SK-N-SH treated with all-trans-retinoic acid at 6 μM for 48 hours (cell line): ENCODE results near the gene PLA2G4F.

Experiments
- CSDC2 ChIP-seq: fragments of 250-450 bp; sonication (Bioruptor Pico); IDR thresholded peaks from 2 replicates; pipeline ENCODE4 v1.5.0; 2020; ENCODE audit warnings: mild to moderate bottlenecking, moderate library complexity
- CSRNP3 ChIP-seq: fragments of 250-450 bp; sonication (Bioruptor Pico); IDR thresholded peaks from 2 replicates; pipeline ENCODE4 v1.5.1; 2021; ENCODE audit warnings: mild to moderate bottlenecking, moderate library complexity
- ESRRG ChIP-seq: fragments of 250-450 bp; sonication (Bioruptor Pico); IDR thresholded peaks from 2 replicates; pipeline ENCODE4 v1.6.1; 2021; ENCODE audit warnings: mild to moderate bottlenecking
- PPARA ChIP-seq: fragments of 250-450 bp; sonication (Bioruptor Pico); IDR thresholded peaks from 2 replicates; pipeline ENCODE4 v1.5.0; 2020; ENCODE audit warnings: mild to moderate bottlenecking, borderline replicate concordance
- TCF4 ChIP-seq: fragments of 250-450 bp; sonication (Bioruptor Pico); IDR thresholded peaks from 2 replicates; pipeline ENCODE4 v1.8.0; 2021; ENCODE audit warnings: mild to moderate bottlenecking, moderate library complexity, borderline replicate concordance
- TOX ChIP-seq: fragments of 250-450 bp; sonication (Bioruptor Pico); IDR thresholded peaks from 2 replicates; pipeline ENCODE4 v1.8.0; 2021; ENCODE audit warnings: mild to moderate bottlenecking, moderate library complexity, borderline replicate concordance
- TSHZ2 ChIP-seq: fragments of 250-450 bp; sonication (Bioruptor Pico); IDR thresholded peaks from 2 replicates; pipeline ENCODE4 v1.5.0; 2020; ENCODE audit warnings: mild to moderate bottlenecking, moderate library complexity
- ZFP3 ChIP-seq: fragments of 250-450 bp; sonication (Bioruptor Pico); IDR thresholded peaks from 2 replicates; pipeline ENCODE4 v1.5.0; 2020; ENCODE audit warnings: mild to moderate bottlenecking, moderate library complexity
- ZFP30 ChIP-seq: fragments of 450-650 bp; formaldehyde crosslinking; IDR thresholded peaks from 2 replicates; pipeline ENCODE4 v1.5.0; 2022; ENCODE audit warnings: mild to moderate bottlenecking, moderate library complexity
- ZNF70 ChIP-seq: fragments of 450-650 bp; formaldehyde crosslinking; IDR thresholded peaks from 2 replicates; pipeline ENCODE4 v1.5.0; 2020; ENCODE audit warnings: mild to moderate bottlenecking, moderate library complexity
- TF ChIP-seq, protein P1 (sequence below): fragments of 250-450 bp; sonication (Bioruptor Pico); IDR thresholded peaks from 2 replicates; pipeline ENCODE4 v1.5.1; 2020; ENCODE audit warnings: low read depth, mild to moderate bottlenecking, moderate library complexity
- TF ChIP-seq, protein P2 (sequence below): fragments of 250-450 bp; sonication (Bioruptor Pico); IDR thresholded peaks from 2 replicates; pipeline ENCODE4 v1.8.0; 2020; ENCODE audit warnings: mild to moderate bottlenecking, moderate library complexity, borderline replicate concordance

GRCh38 chr15:42184296-42184695 lies 27.9 kb upstream of the PLA2G4F start:
- TF ChIP-seq ZNF70 (no peak), ZFP30 (no peak), ESRRG (CRISPR knock-in tag) (no peak), CSRNP3 (CRISPR knock-in tag) (no peak), CSDC2 (no peak), ZFP3 (CRISPR knock-in tag) (no peak), TCF4 (CRISPR knock-in tag) (no peak), PPARA (CRISPR knock-in tag) (no peak), TSHZ2 (CRISPR knock-in tag) (no peak), TOX (CRISPR knock-in tag) (no peak)
- TF ChIP-seq, protein P1, sequence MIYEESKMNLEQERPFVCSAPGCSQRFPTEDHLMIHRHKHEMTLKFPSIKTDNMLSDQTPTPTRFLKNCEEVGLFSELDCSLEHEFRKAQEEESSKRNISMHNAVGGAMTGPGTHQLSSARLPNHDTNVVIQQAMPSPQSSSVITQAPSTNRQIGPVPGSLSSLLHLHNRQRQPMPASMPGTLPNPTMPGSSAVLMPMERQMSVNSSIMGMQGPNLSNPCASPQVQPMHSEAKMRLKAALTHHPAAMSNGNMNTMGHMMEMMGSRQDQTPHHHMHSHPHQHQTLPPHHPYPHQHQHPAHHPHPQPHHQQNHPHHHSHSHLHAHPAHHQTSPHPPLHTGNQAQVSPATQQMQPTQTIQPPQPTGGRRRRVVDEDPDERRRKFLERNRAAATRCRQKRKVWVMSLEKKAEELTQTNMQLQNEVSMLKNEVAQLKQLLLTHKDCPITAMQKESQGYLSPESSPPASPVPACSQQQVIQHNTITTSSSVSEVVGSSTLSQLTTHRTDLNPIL, result no peak
- TF ChIP-seq, protein P2, sequence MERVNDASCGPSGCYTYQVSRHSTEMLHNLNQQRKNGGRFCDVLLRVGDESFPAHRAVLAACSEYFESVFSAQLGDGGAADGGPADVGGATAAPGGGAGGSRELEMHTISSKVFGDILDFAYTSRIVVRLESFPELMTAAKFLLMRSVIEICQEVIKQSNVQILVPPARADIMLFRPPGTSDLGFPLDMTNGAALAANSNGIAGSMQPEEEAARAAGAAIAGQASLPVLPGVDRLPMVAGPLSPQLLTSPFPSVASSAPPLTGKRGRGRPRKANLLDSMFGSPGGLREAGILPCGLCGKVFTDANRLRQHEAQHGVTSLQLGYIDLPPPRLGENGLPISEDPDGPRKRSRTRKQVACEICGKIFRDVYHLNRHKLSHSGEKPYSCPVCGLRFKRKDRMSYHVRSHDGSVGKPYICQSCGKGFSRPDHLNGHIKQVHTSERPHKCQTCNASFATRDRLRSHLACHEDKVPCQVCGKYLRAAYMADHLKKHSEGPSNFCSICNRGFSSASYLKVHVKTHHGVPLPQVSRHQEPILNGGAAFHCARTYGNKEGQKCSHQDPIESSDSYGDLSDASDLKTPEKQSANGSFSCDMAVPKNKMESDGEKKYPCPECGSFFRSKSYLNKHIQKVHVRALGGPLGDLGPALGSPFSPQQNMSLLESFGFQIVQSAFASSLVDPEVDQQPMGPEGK, result no peak
